Esophagus squamous epithelium (tissue), 5 donors: ENCODE measurements around the gene SPEG. TPM values are rescaled to one million over a fixed set of nuclear protein-coding genes. Genes with fewer than 3 reads are reported as not detected.
A peak's percentile ranks its signal among the peaks of the same experiment; 100 is the strongest.

Experiments used
- DNase-seq: peaks from one replicate; lab custom pipeline; 2025; lab: John Stamatoyannopoulos, UW
- H3K27ac ChIP-seq, 4 donors: fragments of 200-600 bp; sonication (generic); one replicate each; pipeline ENCODE4 v1.5.1; 2016 to 2019; ENCODE audit warnings: mild to moderate bottlenecking in 1 of 4
- H3K27me3 ChIP-seq, 4 donors: fragments of 200-600 bp; sonication (generic); 1 replicate in 3 of 4; 2 replicates in 1 of 4; pipeline versions ENCODE4 v1.5.1 to v1.6.0; 2017 to 2021; ENCODE audit warnings: antibody characterized with exemption in 1 of 4
- H3K36me3 ChIP-seq, 3 donors: fragments of 200-600 bp; sonication (generic); one replicate each; pipeline ENCODE4 v1.5.1; 2016 to 2019
- H3K4me1 ChIP-seq, 3 donors: fragments of 200-600 bp; sonication (generic); one replicate each; pipeline ENCODE4 v1.5.1; 2017 to 2019
- H3K4me3 ChIP-seq, 4 donors: fragments of 200-600 bp; sonication (generic); 1 replicate in 3 of 4; 2 replicates in 1 of 4; pipeline ENCODE4 v1.5.1; 2016 to 2019; ENCODE audit warnings: mild to moderate bottlenecking in 2 of 4, moderate library complexity in 1 of 4
- H3K9me3 ChIP-seq, 3 donors: fragments of 200-600 bp; sonication (generic); one replicate each; pipeline ENCODE4 v1.5.1; 2016 to 2019
- CTCF ChIP-seq, 6 experiments: fragments of 450-650 bp in 4 of 6; fragments of 200-600 bp in 2 of 6; sonication (generic) in 2 of 6; IDR thresholded peaks; one replicate each; pipeline ENCODE4 v1.5.1; 2016 to 2019; ENCODE audit warnings: antibody characterized with exemption in 6 of 6, mild to moderate bottlenecking in 4 of 6, moderate library complexity in 4 of 6
- POLR2A ChIP-seq, 4 donors: fragments of 450-650 bp; IDR thresholded peaks; one replicate each; pipeline ENCODE4 v1.6.1; 2017; ENCODE audit warnings: antibody characterized with exemption in 4 of 4, mild to moderate bottlenecking in 4 of 4, moderate library complexity in 3 of 4
- WGBS, 2 donors: methylation state at CpG; one replicate each; pipeline ENCODE4 v1.1.5; 2018; 5-methylcytosine and 5-hydroxymethylcytosine counted together
- intact Hi-C: fragments of 100-400 bp; cut with DNase I; formaldehyde crosslinking; loops from one replicate; pipeline ENCODE4 v1.15.0; 2022
- total RNA-seq, 4 donors: library from RNA; depleted of rRNA; stranded (reverse); fragments of >200 nt; gene quantifications; one replicate each; pipeline ENCODE4 v1.1.0, GENCODE V29; 2016
- donor health status: DM: yes; HTN: yes; CAD: no.

SPEG gene
- total RNA-seq, 4 donors from 2014 or later = 3.8 to 29.0 (median 5.0) TPM

GRCh38 chr2:219436491-219436890 lies 1.8 kb downstream of the SPEG start:
- H3K9me3 ChIP-seq = no peaks in the 10 kb centered on the region
- no peak overlapping the region for H3K4me3 ChIP-seq
- peak overlapping the region; percentile 24 to 90 (median 85) for H3K27ac ChIP-seq
- H3K4me1 ChIP-seq = peaks cover 5 to 28% (median 9%) of the 10 kb centered on the region in 3 donors
- intact Hi-C loops = no loop called here
- no peaks in the 10 kb centered on the region for H3K36me3 ChIP-seq
- no peak for DNase-seq
- TF ChIP-seq CTCF (IDR thresholded peaks at IDR 0.05) = no peak
- no peak for TF ChIP-seq POLR2A (IDR thresholded peaks at IDR 0.05)
- H3K27me3 ChIP-seq = peaks cover 0 to 67% (median 8%) of the 10 kb centered on the region in 4 donors
- 84 to 95% methylated on average over 3 to 5 of the region's 5 CpGs for WGBS, 2 donors

GRCh38 chr2:219437141-219437540 lies 2.5 kb downstream of the SPEG start:
- intact Hi-C loops = no loop called here
- WGBS, 2 donors = 83 to 94% methylated on average over 1 of the region's 3 CpGs
- Histone ChIP-seq H3K27ac (peak overlapping the region; percentile 24 to 90 (median 85)), H3K4me3 (no peak overlapping the region), H3K36me3 (no peaks in the 10 kb centered on the region), H3K27me3 (peaks cover 0 to 73% (median 8%) of the 10 kb centered on the region in 4 donors), H3K4me1 (peaks cover 6 to 35% (median 12%) of the 10 kb centered on the region in 3 donors), H3K9me3 (no peaks in the 10 kb centered on the region)
- DNase-seq = no peak
- TF ChIP-seq CTCF (IDR thresholded peaks at IDR 0.05) (no peak), POLR2A (IDR thresholded peaks at IDR 0.05) (no peak)

- H3K9me3 ChIP-seq = no peaks in the 10 kb centered on the region
- peaks cover 6 to 41% (median 14%) of the 10 kb centered on the region in 3 donors for H3K4me1 ChIP-seq
- DNase-seq = no peak
- H3K4me3 ChIP-seq = no peak overlapping the region
- intact Hi-C loops = no loop called here
- 62 to 64% methylated on average over 3 to 4 of the region's 6 CpGs for WGBS, 2 donors
- H3K27me3 ChIP-seq = peaks cover 0 to 79% (median 8%) of the 10 kb centered on the region in 4 donors
- no peaks in the 10 kb centered on the region for H3K36me3 ChIP-seq
- peak overlapping the region in 3 of 4 donors; percentile 82 to 90 (median 88) for H3K27ac ChIP-seq
- TF ChIP-seq CTCF (IDR thresholded peaks at IDR 0.05) (no peak), POLR2A (IDR thresholded peaks at IDR 0.05) (no peak)
Observed at GRCh38 chr2:219437690-219438206, 3.1 kb downstream of the SPEG start.

GRCh38 chr2:219438453-219438852 lies 3.8 kb downstream of the SPEG start:
- DNase-seq = no peak
- H3K9me3 ChIP-seq = no peaks in the 10 kb centered on the region
- TF ChIP-seq POLR2A (IDR thresholded peaks at IDR 0.05) (no peak), CTCF (IDR thresholded peaks at IDR 0.05) (no peak)
- intact Hi-C loops = no loop called here
- peaks cover 0 to 86% (median 8%) of the 10 kb centered on the region in 4 donors for H3K27me3 ChIP-seq
- peak overlapping the region in 3 of 4 donors; percentile 82 to 90 (median 88) for H3K27ac ChIP-seq
- H3K36me3 ChIP-seq = no peaks in the 10 kb centered on the region
- no peak overlapping the region for H3K4me3 ChIP-seq
- WGBS, 2 donors = 69 to 84% methylated on average over 4 of the region's 4 CpGs
- peaks cover 6 to 48% (median 14%) of the 10 kb centered on the region in 3 donors for H3K4me1 ChIP-seq

GRCh38 chr2:219439506-219439905 lies 4.9 kb downstream of the SPEG start:
- Histone ChIP-seq H3K4me3 (no peak overlapping the region), H3K36me3 (no peaks in the 10 kb centered on the region), H3K4me1 (peaks cover 6 to 54% (median 14%) of the 10 kb centered on the region in 3 donors), H3K27me3 (peaks cover 0 to 86% (median 8%) of the 10 kb centered on the region in 4 donors), H3K9me3 (no peaks in the 10 kb centered on the region), H3K27ac (peak overlapping the region in 3 of 4 donors; percentile 79 to 90 (median 88))
- WGBS, 2 donors = 67 to 75% methylated on average over 6 of the region's 6 CpGs
- no peak for TF ChIP-seq POLR2A (IDR thresholded peaks at IDR 0.05)
- no peak for TF ChIP-seq CTCF (IDR thresholded peaks at IDR 0.05)
- intact Hi-C loops = no loop called here
- DNase-seq = no peak
